Immature natural killer cell (primary cell): ENCODE data around the gene NKIRAS1. TPM values are rescaled to one million over a fixed set of nuclear protein-coding genes. Genes with fewer than 3 reads are reported as not detected.
"Not testable (repeated sequence)": the region's sequence is repeated elsewhere in the genome, so short reads cannot be mapped to it uniquely, and the experiment has no call there.

Source experiments
- DNase-seq, 3 donors: peaks; one replicate each; pipeline ENCODE4 v3.0.0; 2022; ENCODE audit warnings: mixed read lengths in 1 of 3
- H3K27ac Mint-ChIP-seq, 6 donors: one replicate each; pipeline ENCODE4 v1.8.0; 2020; ENCODE audit warnings: mixed read lengths in 6 of 6, mild to moderate bottlenecking in 5 of 6, inconsistent platforms in 4 of 6, moderate library complexity in 3 of 6
- H3K27me3 Mint-ChIP-seq, 3 donors: one replicate each; pipeline ENCODE4 v1.8.0; 2020 to 2021; ENCODE audit warnings: low read depth in 3 of 3, mild to moderate bottlenecking in 3 of 3, mixed read lengths in 3 of 3, moderate library complexity in 3 of 3, inconsistent platforms in 1 of 3
- H3K36me3 Mint-ChIP-seq, 3 donors: one replicate each; pipeline ENCODE4 v1.8.0; 2020; ENCODE audit warnings: mixed read lengths in 3 of 3, inconsistent platforms in 2 of 3, mild to moderate bottlenecking in 2 of 3
- H3K4me1 Mint-ChIP-seq, 2 donors: one replicate each; pipeline ENCODE4 v1.8.0; 2020; ENCODE audit warnings: inconsistent platforms in 2 of 2, mild to moderate bottlenecking in 2 of 2, mixed read lengths in 2 of 2, moderate library complexity in 1 of 2
- H3K4me3 Mint-ChIP-seq, 5 donors: one replicate each; pipeline ENCODE4 v1.8.0; 2020; ENCODE audit warnings: mild to moderate bottlenecking in 5 of 5, mixed read lengths in 5 of 5, inconsistent platforms in 3 of 5, moderate library complexity in 3 of 5
- H3K9me3 Mint-ChIP-seq, 6 donors: one replicate each; pipeline ENCODE4 v1.8.0; 2020; ENCODE audit warnings: mild to moderate bottlenecking in 6 of 6, mixed read lengths in 6 of 6, inconsistent platforms in 4 of 6, moderate library complexity in 3 of 6
- polyA plus RNA-seq, 3 donors: library from polyadenylated mRNA; unstranded; fragments of 300-500 nt; fragmentation: Illumina TruSeq; gene quantifications; one replicate each; pipeline ENCODE4 v1.2.3, GENCODE V29; 2021

The NKIRAS1 gene
- polyA plus RNA-seq, 3 donors from 2014 or later = 2.1 to 4.7 (median 4.0) TPM

DNA sequence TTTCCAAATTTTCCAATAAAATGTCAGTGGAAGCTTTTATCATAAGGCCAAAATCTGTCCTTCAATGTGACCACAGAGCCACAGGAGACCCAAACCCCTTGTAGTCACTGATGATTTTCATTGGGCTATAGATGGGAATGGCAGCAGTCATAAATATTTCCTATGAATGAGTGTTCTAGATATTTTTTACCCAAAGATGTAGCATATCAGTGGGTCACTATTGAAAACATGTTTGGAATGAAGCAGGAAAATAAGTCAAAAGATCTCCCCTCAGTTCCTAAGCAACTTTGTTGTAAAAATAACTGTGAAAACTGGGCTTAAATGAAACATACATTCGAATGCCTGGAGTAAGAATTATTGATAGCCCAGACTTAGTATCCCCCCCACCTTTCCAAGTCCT, 49.0 kb downstream of the NKIRAS1 start:
- Mint-ChIP-seq H3K9me3 (no peaks in the 10 kb centered on the region), H3K36me3 (no peaks in the 10 kb centered on the region), H3K4me1 (peaks cover 30 to 58% of the 10 kb centered on the region in 2 donors), H3K27me3 (no peaks in the 10 kb centered on the region), H3K27ac (peak overlapping the region in 1 of 6 donors; percentile 8), H3K4me3 (no peak overlapping the region)
- DNase-seq = no peak

GRCh38 chr3:23867400-23867799, 49.4 kb downstream of the NKIRAS1 start:
- Mint-ChIP-seq H3K27me3 (no peaks in the 10 kb centered on the region), H3K36me3 (no peaks in the 10 kb centered on the region), H3K4me1 (peaks cover 30 to 62% of the 10 kb centered on the region in 2 donors), H3K27ac (no peak overlapping the region), H3K4me3 (no peak overlapping the region), H3K9me3 (no peaks in the 10 kb centered on the region)
- no peak for DNase-seq

GRCh38 chr3:23865595-23866396, 51.0 kb downstream of the NKIRAS1 start:
- no peak overlapping the region for H3K4me3 Mint-ChIP-seq

DNA sequence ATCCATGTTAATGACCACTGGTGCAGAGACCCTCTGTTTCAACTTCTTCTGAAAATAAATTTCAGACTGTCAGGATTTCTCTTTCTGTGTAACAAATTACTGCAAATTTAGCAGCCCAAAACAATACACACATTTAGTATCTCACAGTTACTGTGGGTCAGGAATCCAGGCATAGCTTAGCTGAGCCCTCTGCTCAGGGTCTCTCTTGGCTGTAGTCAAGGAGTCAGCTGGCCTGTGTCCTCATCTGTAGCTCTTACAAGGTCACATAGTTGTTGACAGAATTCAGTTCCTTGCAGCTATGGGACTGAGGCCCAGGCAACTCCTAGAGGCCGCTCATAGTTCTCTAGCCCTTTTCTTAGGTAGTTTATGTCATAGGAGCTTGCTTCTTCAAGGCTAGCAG, 51.9 kb downstream of the NKIRAS1 start:
- Mint-ChIP-seq H3K27me3 (peaks cover 0 to 3% (median 1%) of the 10 kb centered on the region in 3 donors), H3K4me3 (no peak overlapping the region), H3K36me3 (no peaks in the 10 kb centered on the region), H3K4me1 (peaks cover 42 to 77% of the 10 kb centered on the region in 2 donors), H3K9me3 (no peaks in the 10 kb centered on the region), H3K27ac (no peak overlapping the region)
- no peak for DNase-seq

More at GRCh38 chr3:23865595-23866396, 51.0 kb downstream of the NKIRAS1 start:
- Mint-ChIP-seq H3K27ac (peak overlapping the region in 5 of 6 donors; percentile 7 to 43 (median 20)), H3K27me3 (peaks cover 0 to 1% (median 1%) of the 10 kb centered on the region in 3 donors), H3K36me3 (no peaks in the 10 kb centered on the region), H3K9me3 (no peaks in the 10 kb centered on the region), H3K4me1 (peaks cover 38 to 72% of the 10 kb centered on the region in 2 donors)
- no peak for DNase-seq

GRCh38 chr3:23863060-23863459, 53.7 kb downstream of the NKIRAS1 start:
- no peak overlapping the region for H3K27ac Mint-ChIP-seq
- peaks cover 55 to 83% of the 10 kb centered on the region in 2 donors for H3K4me1 Mint-ChIP-seq
- no peaks in the 10 kb centered on the region for H3K36me3 Mint-ChIP-seq
- DNase-seq = no peak
- H3K9me3 Mint-ChIP-seq = no peaks in the 10 kb centered on the region
- no peak overlapping the region for H3K4me3 Mint-ChIP-seq
- peaks cover 0 to 3% (median 1%) of the 10 kb centered on the region in 3 donors for H3K27me3 Mint-ChIP-seq

GRCh38 chr3:23861689-23862088, 55.1 kb downstream of the NKIRAS1 start:
- no peak for DNase-seq
- peaks cover 67 to 84% of the 10 kb centered on the region in 2 donors for H3K4me1 Mint-ChIP-seq
- no peak overlapping the region for H3K27ac Mint-ChIP-seq
- H3K4me3 Mint-ChIP-seq = no peak overlapping the region
- H3K36me3 Mint-ChIP-seq = no peaks in the 10 kb centered on the region
- peaks cover 0 to 3% (median 1%) of the 10 kb centered on the region in 3 donors for H3K27me3 Mint-ChIP-seq
- no peaks in the 10 kb centered on the region for H3K9me3 Mint-ChIP-seq

DNA sequence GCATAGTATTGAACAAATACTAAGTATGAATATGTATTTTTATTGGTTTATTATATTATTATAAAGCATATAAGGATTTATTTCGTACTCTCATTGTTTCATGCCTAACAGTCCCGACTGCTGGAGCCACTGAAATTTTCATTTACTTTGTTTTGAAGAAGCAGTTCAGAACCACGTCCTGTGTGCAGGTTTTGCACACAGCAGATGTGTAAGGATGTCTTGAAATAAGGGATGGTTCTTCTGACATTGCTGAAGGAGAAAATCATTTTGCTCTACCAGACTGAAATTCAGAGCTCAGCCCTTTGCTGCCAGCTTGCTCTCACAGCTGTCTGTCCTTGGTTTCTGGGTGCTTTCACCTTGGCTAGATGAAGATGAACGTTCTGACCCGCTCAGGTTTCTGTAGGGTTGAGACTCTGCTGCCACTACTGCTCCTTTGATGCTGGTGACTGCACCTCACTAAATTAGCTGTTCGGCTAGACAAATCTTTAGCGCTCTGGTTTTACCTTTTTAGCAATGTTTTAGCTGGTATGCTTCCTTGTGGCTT, 56.9 kb downstream of the NKIRAS1 start:
- H3K4me3 Mint-ChIP-seq = peak overlapping the region in 2 of 5 donors; percentile 10 to 27
- H3K4me1 Mint-ChIP-seq = peaks cover 62 to 77% of the 10 kb centered on the region in 2 donors
- peak overlapping the region in 3 of 6 donors; percentile 4 to 27 (median 11) for H3K27ac Mint-ChIP-seq
- H3K36me3 Mint-ChIP-seq = no peaks in the 10 kb centered on the region
- no peaks in the 10 kb centered on the region for H3K9me3 Mint-ChIP-seq
- peaks cover 0 to 3% (median 1%) of the 10 kb centered on the region in 3 donors for H3K27me3 Mint-ChIP-seq
- DNase-seq = no peak

GRCh38 chr3:23859012-23859743, 57.6 kb downstream of the NKIRAS1 start:
- peak overlapping the region in 4 of 5 donors; percentile 7 to 60 (median 26) for H3K4me3 Mint-ChIP-seq
- peaks cover 60 to 73% of the 10 kb centered on the region in 2 donors for H3K4me1 Mint-ChIP-seq
- H3K9me3 Mint-ChIP-seq = no peaks in the 10 kb centered on the region
- peak overlapping the region; percentile 4 to 69 (median 26) for H3K27ac Mint-ChIP-seq
- peaks cover 0 to 3% (median 1%) of the 10 kb centered on the region in 3 donors for H3K27me3 Mint-ChIP-seq
- no peaks in the 10 kb centered on the region for H3K36me3 Mint-ChIP-seq
- no peak for DNase-seq

DNA sequence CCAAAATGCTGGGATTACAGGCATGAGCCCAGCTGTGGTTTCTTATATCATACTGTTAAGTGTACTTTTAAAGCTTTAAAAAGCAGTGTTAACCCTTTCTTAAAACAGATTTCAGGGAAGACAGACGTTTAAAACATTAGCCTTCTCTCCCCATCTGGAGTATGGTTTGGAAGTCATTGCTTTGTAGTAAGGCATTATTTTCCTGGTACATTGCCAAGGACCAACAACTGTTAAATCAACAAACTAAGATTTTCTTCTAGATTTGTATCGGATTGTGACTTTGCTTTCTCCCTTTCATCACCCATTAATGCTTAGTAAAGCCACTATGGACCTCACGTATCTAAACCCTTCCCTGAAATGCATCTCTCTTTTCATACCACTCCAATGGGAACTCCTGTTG, 60.5 kb downstream of the NKIRAS1 start:
- H3K4me3 Mint-ChIP-seq = peak overlapping the region in 1 of 5 donors; percentile 10
- peaks cover 45 to 63% of the 10 kb centered on the region in 2 donors for H3K4me1 Mint-ChIP-seq

DNA sequence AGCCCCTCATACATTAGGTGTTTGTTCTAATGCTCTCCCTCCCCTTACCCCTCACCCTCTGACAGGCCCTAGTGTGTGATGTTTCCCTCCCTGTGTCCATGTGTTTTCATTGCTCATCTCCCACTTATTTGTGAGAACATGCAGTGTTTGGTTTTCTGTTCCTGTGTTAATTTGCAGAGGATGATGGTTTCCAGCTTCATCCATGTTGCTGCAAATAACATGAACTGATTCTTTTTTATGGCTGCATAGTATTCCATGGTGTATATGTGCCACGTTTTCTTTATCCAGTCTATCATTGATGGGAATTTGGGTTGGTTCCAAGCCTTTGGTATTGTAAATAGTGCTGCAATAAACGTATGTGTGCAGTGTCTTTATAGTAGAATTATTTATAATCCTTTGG, 67.3 kb downstream of the NKIRAS1 start:
- Mint-ChIP-seq H3K4me1 (peaks cover 4 to 29% of the 10 kb centered on the region in 2 donors), H3K36me3 (peaks cover 5 to 13% (median 7%) of the 10 kb centered on the region in 3 donors)
- not testable (repeated sequence) for H3K9me3 Mint-ChIP-seq, H3K27me3 Mint-ChIP-seq, H3K4me3 Mint-ChIP-seq, H3K27ac Mint-ChIP-seq, DNase-seq

More for the DNA sequence above, 60.5 kb downstream of the NKIRAS1 start:
- no peak for DNase-seq
- Mint-ChIP-seq H3K27me3 (peaks cover 0 to 1% (median 1%) of the 10 kb centered on the region in 3 donors), H3K36me3 (peaks cover 5 to 13% (median 7%) of the 10 kb centered on the region in 3 donors), H3K27ac (peak overlapping the region in 1 of 6 donors; percentile 10), H3K9me3 (no peaks in the 10 kb centered on the region)

DNA sequence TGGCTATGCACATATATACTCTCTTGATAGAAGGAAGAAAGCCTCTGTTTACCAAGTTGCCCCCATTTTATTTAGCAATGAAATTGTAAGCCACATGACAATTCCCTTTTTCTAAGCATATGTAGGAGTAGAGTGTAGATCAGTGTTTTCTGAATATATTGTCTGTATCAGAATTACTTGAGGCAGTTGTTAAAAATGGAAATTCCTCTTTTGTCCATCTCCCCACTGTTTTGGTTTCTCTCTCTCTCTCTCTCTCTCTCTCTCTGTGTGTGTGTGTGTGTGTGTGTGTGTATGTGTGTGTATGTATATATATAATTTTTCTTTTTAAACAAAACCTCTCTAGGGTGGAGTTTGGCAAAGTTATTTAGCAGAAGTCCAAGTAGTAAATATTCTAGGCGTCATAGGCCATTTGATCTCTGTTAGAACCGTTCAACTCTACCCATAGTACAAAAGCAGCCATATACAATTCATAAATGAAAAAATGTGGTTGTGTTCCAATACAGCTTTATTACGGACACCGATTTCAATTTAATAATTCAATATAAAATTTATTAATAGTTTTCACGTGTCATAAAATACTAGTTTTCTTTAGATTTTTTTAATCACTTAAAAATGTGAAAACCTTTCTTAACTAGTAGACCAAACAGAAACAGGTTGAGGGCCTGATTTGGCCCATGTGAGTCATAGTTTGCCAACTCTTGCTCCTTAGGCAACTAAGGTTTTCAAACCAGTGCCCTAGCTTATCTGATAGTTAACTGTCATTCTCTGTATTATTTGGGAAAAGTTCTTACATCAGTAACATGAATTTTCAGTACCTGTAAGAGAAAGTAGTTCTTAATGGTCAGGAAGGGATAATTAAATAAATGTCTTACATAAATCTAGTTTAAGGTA, 71.2 kb downstream of the NKIRAS1 start:
- Mint-ChIP-seq H3K27ac (no peak overlapping the region), H3K36me3 (no peaks in the 10 kb centered on the region), H3K4me3 (no peak overlapping the region), H3K27me3 (peaks cover 0 to 2% (median 0%) of the 10 kb centered on the region in 3 donors), H3K4me1 (peaks cover 23 to 44% of the 10 kb centered on the region in 2 donors), H3K9me3 (no peaks in the 10 kb centered on the region)
- DNase-seq = no peak

DNA sequence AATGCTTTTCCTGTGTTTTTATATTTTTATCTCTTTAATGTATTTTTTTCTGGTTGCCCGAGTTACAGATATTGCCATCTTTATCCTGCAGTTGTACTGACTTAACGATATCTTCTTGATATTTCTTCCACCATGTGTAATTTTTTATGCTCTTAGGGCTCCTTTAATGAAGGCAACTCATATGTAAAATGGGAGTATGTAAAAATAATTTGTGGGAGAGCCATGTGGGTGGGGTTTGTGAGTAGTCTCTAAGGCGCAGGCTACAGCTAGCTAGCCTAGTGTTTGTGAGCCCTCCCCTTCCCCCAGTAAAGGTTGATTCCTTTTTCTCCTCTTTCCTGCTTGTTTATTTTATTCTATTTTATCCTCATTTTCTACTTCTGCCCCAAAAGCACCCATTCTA, 72.9 kb downstream of the NKIRAS1 start:
- Mint-ChIP-seq H3K4me3 (no peak overlapping the region), H3K9me3 (no peaks in the 10 kb centered on the region), H3K36me3 (no peaks in the 10 kb centered on the region), H3K27me3 (no peaks in the 10 kb centered on the region), H3K27ac (peak overlapping the region in 1 of 6 donors; percentile 13), H3K4me1 (peaks cover 34 to 56% of the 10 kb centered on the region in 2 donors)
- no peak for DNase-seq
